Suppressor macrophage treated with lipopolysaccharide for 1 hour (primary cell): ENCODE measurements around the gene BBS5.
A peak's percentile ranks its signal among the peaks of the same experiment; 100 is the strongest.
"Not testable (repeated sequence)": the region's sequence is repeated elsewhere in the genome, so short reads cannot be mapped to it uniquely, and the experiment has no call there.

ENCODE experiments used
- DNase-seq, 3 donors: peaks; one replicate each; pipeline ENCODE4 v3.0.0-alpha.2; 2020 to 2022

Gene BBS5

DNA sequence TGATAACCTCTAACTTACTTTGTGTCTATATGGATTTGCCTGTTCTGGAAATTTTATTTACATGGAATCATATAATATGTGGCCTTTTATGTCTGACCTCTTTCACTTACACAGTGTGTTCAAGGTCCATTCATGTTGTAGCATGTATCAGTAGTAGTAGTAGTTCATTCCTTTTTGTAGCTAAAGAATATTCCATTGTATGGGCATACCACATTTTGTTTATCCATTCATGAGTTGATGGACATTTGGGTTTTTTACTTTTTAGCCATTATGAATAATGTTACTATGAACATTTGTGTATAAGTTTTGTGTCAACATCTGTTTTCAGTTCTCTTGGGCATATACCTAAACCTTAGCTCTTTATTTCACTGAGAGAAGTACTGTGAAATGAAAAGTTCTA lies 11.5 kb downstream of the BBS5 start:
- no peak for DNase-seq

- peak in 1 of 3 donors; percentile 5 for DNase-seq
Measured at GRCh38 chr2:169491378-169491777, 12.1 kb downstream of the BBS5 start.

DNA sequence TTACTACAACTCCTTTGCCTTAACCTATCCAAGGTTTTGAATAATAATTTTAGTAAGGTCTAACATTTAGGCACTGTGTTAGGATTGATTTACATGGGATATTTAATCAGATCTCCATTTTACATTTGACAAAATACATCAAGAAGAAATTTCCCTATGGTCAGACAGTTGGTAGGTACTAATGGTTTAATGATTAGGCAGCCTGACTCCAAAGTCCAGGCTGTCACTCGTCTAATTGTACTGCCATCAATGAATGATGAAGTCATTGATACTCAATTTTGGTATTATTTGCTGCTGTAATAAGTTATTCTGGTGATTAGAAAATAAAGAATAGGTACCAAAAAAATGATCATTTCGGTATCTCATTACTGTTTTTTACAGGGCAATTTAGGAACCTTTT lies 14.1 kb downstream of the BBS5 start:
- DNase-seq: no peak

GRCh38 chr2:169495310-169495928 lies 16.1 kb downstream of the BBS5 start:
- DNase-seq: peak in 1 of 3 donors; percentile 16

GRCh38 chr2:169504651-169505050 lies 25.4 kb downstream of the BBS5 start:
- DNase-seq: no peak

DNA sequence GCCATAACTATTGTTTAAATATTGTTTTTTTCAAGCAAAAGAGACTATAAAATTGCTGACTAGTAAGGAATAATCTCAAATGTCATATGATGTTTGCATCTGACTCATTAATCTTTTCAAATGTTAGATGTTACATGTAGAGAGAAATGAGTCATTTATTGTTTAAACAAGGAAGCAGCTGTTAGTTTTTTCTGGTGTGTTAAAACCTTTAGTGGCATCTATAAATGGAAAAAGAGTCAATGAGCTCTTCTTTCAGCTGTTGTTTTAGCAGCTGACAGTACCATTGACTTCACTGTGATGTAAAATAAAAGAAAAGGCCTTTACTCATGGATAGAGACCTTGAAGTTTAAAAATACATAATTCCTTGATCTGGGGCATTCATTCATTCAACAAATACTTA lies 28.4 kb downstream of the BBS5 start:
- DNase-seq: peak; percentile 40 to 87 (median 84)

- DNase-seq: peak in 2 of 3 donors; percentile 36 to 43
Measured at GRCh38 chr2:169509298-169509885, 30.1 kb downstream of the BBS5 start, which contains the start of gene KLHL41. TSS of gene KLHL41 (plus strand) at chr2:169509702. CDS start at chr2:169509779, 77 bp downstream.

- no peak for DNase-seq
Measured at GRCh38 chr2:169509955-169510354, 30.7 kb downstream of the BBS5 start.

GRCh38 chr2:169510496-169510895 lies 31.2 kb downstream of the BBS5 start:
- no peak for DNase-seq

GRCh38 chr2:169511818-169512217 lies 32.5 kb downstream of the BBS5 start:
- DNase-seq: no peak

DNA sequence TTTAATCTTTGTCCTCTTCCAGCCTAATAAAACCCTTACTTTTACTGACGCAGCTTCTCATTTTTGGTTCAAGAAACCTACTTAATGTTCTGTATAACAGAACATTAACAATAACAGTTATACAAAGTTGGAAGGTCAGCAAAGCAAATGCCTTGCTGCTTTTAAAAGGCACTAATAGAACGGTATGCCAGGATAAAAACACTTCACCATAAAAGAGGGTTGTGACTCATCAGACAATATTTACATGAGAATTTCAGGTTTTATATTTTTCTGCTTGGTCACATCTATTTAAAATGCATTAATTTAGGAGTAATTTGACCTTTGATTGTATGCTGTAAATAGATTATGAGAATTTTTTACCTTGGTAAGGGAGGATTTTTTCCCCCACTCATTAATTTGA lies 33.2 kb downstream of the BBS5 start:
- DNase-seq: no peak

DNA sequence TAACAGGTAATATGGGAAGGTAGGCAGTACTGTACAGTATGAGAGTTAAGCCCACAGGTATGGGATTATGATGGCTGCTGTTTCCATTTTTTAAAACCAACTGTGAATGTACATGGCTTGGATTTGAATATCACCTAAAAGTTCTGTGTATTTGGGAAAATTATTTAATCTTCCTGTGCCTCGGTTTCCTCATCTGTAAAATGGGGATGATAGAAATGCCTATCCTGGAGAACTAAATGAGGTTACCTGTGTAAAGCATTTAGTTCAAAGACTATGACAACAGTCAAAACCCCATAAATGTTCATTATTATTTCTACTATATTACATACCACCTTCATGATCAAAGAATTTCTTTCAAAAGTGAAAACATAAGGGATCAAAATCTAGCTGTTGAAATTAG lies 33.8 kb downstream of the BBS5 start:
- DNase-seq: no peak

GRCh38 chr2:169513926-169514325 lies 34.6 kb downstream of the BBS5 start:
- no peak for DNase-seq

DNA sequence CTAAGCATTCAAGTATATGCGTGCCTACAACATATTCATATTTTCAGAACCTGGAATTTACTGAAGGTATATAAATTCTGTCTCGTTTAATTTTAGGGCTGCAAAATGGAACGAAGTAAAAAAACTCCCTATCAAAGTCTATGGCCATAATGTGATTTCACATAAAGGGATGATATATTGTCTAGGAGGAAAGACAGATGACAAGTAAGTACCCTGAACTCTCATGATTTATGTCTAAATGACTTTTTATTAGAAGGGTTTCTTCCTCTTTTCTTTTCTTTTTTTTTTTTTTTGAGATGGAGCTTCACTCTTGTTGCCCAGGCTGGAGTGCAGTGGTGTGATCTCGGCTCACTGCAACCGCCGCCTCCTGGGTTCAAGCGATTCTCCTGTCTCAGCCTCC lies 35.5 kb downstream of the BBS5 start:
- not testable (repeated sequence) for DNase-seq

- not testable (repeated sequence) for DNase-seq
Measured at GRCh38 chr2:169516488-169516995, 37.2 kb downstream of the BBS5 start.

GRCh38 chr2:169520896-169521295 lies 41.6 kb downstream of the BBS5 start:
- no peak for DNase-seq

- DNase-seq: no peak
Measured at GRCh38 chr2:169523681-169524080, 44.4 kb downstream of the BBS5 start.

GRCh38 chr2:169525434-169525833 lies 46.1 kb downstream of the BBS5 start:
- DNase-seq: no peak

DNA sequence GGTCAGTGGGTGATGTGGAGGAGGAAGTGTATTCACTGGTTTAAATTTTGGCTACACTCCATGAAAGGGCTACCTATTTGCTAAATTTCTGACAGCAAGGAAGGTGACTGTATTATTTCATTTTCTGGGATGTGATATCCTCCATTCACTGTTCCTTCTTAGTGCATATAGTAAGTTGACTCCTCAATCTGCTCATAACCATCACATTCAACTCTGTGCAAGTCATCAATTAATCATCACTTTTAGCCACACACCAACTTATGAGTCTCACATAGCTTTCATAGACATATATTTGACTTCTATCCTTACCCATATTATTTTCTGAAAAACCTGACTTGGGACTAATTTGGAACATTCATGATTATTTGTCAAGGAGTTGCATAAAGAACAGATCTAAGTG lies 47.2 kb downstream of the BBS5 start:
- no peak for DNase-seq

- DNase-seq: peak; percentile 70 to 83 (median 80)
Measured at GRCh38 chr2:169528271-169528701, 49.0 kb downstream of the BBS5 start.

GRCh38 chr2:169539460-169539859 lies 60.2 kb downstream of the BBS5 start:
- not testable (repeated sequence) for DNase-seq

- no peak for DNase-seq
Measured at GRCh38 chr2:169540146-169540545, 60.9 kb downstream of the BBS5 start.

DNA sequence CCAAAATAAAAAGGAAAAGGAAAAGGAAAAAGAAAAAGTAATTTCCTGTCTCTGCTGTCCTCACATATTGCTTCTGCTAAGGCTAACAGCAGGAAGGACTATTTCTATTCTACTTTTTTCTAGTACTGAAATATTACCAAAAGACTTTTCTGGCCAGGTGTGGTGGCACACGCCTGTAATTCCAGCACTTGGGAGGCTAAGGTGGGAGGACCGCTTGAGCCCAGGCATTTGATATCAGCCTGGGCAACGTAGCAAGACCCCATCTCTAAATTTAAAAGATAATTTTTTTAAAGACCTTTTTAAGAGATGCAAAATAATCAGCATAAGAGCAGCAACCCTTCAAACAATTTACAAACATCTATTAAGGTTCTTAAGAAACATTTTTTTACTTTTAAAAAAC lies 63.1 kb downstream of the BBS5 start:
- DNase-seq: no peak

DNA sequence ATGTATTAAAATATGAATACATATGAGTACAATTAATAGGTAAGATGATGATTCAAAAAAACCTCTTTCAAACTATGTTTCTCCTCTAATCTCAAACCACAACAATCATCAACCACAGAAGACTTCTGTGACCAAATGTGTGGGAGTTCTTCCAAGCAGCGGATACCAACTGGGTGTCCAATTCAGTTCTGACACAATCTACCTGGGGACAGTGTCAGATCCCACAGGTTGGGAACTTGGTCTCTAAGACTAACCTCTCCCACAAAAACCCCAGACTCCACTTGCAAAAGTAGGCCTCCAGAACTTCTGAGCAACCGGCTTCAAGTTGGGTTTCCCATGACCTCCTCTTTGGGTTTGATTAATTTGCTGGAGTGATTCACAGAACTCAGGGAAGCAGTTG lies 67.5 kb downstream of the BBS5 start:
- no peak for DNase-seq
